Mononuclear cell (primary cell): Measurements from ENCODE around the gene ALPL. TPM values are rescaled to one million over a fixed set of nuclear protein-coding genes. Genes with fewer than 3 reads are reported as not detected.

Source experiments
- H3K27me3 ChIP-seq: 2 replicates; pipeline ENCODE4 v1.6.0; 2011; ENCODE audit warnings: low read length, control low read depth; ENCODE audit not compliant: insufficient read depth
- H3K4me1 ChIP-seq: 2 replicates; pipeline ENCODE4 v1.5.1; 2011; ENCODE audit warnings: mild to moderate bottlenecking, low read length, control low read depth; ENCODE audit not compliant: insufficient read depth
- H3K4me3 ChIP-seq: 2 replicates; pipeline ENCODE4 v1.5.1; 2011; ENCODE audit warnings: mild to moderate bottlenecking, low read length, moderate library complexity
- H3K9me3 ChIP-seq: 2 replicates; pipeline ENCODE4 v1.5.1; 2011; ENCODE audit warnings: low read depth, mild to moderate bottlenecking, control low read depth, low read length
- total RNA-seq: library from RNA; depleted of rRNA; stranded (reverse); fragments of >200 nt; gene quantifications from one replicate; pipeline ENCODE4 v1.2.3, GENCODE V29; 2012

ALPL gene
- total RNA-seq, 1 donor: 0.21 TPM

DNA sequence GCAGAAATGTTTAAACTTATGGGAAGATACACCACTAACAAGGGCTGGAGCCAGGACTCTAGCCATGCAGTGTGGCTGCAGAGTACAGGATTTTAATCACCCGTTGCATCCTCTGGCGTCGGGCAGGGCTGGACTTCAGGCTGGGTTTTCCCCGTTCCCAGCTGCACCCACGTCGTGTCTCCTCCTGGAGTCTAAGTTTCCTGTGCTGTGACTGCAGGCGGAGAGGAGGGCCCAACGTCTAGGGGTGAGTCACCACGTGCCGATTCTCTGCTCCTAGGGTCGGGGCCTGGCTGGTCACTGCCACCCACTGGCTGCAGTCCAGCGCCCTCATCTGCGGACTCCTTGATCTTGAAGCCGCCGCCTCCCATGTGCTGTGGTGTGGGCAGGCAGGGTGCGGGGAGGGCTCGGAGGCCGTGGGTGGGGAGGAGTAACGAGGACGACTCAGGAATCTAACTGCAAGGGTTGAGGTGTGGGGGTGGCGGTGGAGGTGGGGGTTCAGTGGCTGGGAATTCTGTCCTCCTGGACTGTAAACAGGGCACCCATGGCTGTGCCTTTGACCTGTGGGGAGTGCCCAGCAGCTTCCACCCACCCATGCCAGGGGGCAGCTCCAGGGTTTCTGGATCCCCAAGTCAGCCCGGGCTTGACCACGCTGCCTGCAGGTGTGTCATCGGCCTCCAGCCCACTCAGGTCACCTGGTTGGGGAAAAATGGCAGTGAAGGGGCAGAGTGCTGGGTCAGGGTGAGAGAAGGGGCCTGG lies 77.8 kb downstream of the ALPL start:
- H3K4me1 ChIP-seq: peaks cover 16% of the 10 kb centered on the region
- no peaks in the 10 kb centered on the region for H3K27me3 ChIP-seq
- no peak overlapping the region for H3K4me3 ChIP-seq
- no peaks in the 10 kb centered on the region for H3K9me3 ChIP-seq

DNA sequence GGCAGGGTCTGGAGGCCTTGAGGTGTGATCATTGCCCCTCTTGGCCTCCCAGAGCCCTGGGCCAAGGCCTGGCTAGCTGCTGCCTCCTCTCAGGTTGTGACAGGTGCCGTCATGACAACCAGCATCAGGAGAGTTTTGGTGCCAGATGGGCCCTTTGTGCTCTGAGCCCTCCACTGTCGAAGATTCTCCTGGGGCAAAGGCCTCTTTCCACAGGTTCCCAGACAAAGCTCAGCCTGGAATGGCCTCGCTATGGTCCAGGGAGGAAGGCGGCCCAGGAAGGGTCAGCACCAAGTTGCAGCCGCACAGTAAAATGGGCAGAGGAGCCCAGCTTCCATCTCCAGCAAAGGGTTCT lies 78.4 kb downstream of the ALPL start:
- Histone ChIP-seq H3K27me3 (no peaks in the 10 kb centered on the region), H3K9me3 (no peaks in the 10 kb centered on the region), H3K4me3 (no peak overlapping the region)

DNA sequence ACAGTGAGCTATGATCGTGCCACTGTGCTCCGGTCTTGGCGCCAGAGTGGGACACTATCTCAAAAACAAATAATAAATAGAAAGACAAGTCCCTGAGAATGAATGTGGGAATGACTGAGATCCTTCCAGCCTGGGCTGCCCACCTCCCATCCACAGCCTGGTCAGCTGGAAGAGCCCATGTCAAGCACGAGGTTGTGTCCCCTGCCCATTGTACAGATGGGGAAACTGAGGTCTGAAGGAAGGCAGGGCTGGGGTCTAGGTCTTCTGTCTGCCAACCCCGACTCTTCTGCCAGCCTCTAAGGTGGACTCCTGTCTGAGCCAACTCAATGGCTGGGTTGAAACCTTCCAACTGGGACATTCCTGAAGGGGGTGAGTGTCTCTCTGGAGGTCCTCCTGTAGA lies 80.4 kb downstream of the ALPL start:
- Histone ChIP-seq H3K4me1 (peaks cover 8% of the 10 kb centered on the region), H3K9me3 (no peaks in the 10 kb centered on the region), H3K27me3 (no peaks in the 10 kb centered on the region), H3K4me3 (no peak overlapping the region)

More for the DNA sequence above, 78.4 kb downstream of the ALPL start:
- H3K4me1 ChIP-seq: peaks cover 16% of the 10 kb centered on the region

DNA sequence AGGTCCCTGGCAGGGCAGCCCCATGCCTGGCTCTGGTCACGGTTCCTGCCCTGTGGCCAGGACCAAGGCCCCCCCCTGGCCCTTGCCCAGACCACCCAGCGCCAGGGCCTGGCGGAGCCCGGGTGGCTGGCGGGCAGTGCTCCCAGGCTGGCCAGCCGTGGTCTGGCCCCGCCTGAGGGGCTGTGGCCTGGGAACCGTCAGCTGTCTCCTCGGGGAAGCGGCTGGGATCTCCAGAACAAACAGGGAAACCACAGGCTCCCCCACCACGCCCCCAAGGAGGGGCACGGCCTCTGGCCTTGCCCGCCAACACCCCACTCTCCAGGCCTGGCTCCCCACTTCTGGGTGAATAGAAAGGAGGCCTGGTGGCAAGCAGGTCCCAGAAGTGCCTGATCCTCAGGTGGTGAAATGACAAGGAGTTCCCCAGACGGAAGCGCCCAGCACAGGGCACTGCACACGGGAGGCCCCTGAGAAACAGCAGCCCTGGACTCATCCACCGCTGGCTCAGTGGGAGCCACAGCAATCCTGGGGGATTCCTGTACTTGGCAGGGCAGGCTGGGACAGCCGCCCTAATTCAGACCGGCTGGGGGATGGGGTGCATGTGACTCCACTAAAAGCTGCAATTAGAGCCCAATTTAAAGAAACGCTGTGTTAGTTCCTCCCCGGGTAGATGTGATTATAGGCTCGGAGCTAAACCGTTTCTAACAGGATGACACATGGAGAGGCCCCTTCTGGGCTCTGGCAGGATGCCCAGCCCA lies 81.1 kb downstream of the ALPL start:
- peaks cover 8% of the 10 kb centered on the region for H3K4me1 ChIP-seq
- no peaks in the 10 kb centered on the region for H3K9me3 ChIP-seq
- no peaks in the 10 kb centered on the region for H3K27me3 ChIP-seq
- H3K4me3 ChIP-seq: no peak overlapping the region

DNA sequence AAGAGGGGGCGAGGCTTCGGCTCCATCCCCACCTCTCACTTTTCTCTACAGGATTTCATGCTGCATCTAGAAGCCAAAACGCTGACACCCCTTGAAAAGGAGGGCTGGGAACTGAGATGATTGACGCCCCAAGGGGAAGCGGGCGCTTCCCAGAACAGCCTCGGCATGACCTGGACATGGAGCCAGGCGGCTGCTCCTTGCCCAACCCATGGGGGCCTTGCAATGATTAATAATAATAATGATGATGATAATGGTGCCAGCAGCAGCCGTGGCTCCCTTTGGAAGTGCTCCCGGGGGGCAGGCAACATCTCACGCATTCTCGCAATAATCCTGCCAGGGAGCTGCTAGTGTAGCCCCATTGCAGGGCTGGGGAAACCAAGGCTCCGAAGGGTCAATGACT lies 81.7 kb downstream of the ALPL start:
- peaks cover 8% of the 10 kb centered on the region for H3K4me1 ChIP-seq
- no peak overlapping the region for H3K4me3 ChIP-seq
- no peaks in the 10 kb centered on the region for H3K27me3 ChIP-seq
- no peaks in the 10 kb centered on the region for H3K9me3 ChIP-seq

DNA sequence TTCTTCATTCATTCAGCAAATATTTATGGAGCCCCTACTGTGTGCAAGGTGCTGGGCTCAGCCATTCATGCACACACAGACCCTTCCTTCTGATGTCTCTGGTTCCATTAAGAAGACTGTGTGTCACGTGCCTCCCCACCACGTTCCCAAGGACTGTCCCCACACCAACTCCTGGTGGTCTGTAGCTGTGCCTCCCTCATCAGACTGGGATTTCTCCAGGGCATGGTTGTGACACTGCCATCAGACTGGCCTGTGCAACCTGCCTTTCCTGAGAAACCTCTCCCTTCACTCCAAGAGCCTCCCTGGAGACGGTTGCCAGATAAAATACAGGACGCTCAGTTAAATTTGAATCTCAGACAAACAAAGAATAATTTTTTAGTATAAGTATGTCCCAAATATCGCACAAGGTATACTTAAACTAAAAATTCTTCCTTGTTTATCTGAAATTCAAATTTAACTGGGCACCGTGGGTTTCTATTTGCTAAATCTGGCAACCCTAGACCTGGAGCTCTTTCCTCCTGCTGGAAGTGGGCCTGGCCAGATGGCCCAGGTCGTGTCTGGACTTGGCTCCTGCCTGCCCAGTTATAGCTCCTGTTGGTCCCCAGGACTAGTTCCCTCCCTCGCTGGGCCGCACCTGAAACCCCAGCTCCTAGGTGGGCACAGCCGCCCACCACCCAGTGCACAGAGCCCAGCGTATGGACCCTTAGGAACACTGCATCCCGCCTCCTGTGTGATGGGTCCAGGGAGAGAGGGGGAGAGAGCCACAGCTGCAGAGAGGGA lies 83.1 kb downstream of the ALPL start:
- no peaks in the 10 kb centered on the region for H3K9me3 ChIP-seq

DNA sequence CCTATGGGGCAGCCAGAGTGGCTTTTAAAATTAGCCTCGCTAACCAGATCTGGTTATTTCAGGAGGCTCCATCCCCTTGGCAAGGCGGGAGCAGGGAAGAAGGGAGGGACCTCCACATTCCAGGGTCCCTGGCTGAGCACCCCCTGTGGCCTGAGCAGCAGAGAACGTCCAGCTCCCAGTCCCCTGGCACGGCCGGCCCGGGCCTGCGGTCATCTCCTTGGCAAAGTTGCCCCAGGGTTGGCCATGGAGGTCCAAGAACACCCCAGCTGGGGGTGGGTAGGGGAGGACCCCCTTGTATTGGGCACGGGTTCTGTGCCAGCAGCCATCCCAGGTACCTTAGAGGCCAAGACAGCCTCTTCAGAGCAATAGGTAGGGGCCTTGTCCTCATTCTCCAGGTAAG lies 84.0 kb downstream of the ALPL start:
- Histone ChIP-seq H3K4me3 (no peak overlapping the region), H3K9me3 (no peaks in the 10 kb centered on the region), H3K27me3 (no peaks in the 10 kb centered on the region), H3K4me1 (peaks cover 8% of the 10 kb centered on the region)

More for the DNA sequence above, 83.1 kb downstream of the ALPL start:
- H3K4me3 ChIP-seq: no peak overlapping the region
- H3K4me1 ChIP-seq: peaks cover 8% of the 10 kb centered on the region
- no peaks in the 10 kb centered on the region for H3K27me3 ChIP-seq

DNA sequence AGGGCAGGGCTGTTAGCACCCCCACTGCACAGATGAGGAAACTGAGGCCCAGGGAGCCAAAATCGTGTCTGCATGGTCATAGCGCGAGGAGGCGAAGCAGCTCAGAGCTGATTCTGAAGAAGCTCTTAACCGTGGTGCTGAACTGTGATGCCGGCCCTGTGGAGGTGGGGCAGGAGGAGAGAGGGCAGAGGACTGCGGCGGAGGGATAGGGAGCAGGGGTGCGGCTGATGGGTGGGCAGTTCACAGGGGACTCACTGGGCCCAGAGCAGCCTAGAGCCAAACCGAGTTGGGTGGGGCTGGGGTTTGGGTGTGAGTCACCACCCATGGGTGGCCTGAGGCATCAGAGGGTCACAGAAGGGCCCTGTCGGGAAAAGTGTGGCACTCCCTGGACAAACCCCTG lies 85.3 kb downstream of the ALPL start:
- Histone ChIP-seq H3K4me1 (peaks cover 8% of the 10 kb centered on the region), H3K9me3 (no peaks in the 10 kb centered on the region), H3K27me3 (no peaks in the 10 kb centered on the region), H3K4me3 (no peak overlapping the region)

DNA sequence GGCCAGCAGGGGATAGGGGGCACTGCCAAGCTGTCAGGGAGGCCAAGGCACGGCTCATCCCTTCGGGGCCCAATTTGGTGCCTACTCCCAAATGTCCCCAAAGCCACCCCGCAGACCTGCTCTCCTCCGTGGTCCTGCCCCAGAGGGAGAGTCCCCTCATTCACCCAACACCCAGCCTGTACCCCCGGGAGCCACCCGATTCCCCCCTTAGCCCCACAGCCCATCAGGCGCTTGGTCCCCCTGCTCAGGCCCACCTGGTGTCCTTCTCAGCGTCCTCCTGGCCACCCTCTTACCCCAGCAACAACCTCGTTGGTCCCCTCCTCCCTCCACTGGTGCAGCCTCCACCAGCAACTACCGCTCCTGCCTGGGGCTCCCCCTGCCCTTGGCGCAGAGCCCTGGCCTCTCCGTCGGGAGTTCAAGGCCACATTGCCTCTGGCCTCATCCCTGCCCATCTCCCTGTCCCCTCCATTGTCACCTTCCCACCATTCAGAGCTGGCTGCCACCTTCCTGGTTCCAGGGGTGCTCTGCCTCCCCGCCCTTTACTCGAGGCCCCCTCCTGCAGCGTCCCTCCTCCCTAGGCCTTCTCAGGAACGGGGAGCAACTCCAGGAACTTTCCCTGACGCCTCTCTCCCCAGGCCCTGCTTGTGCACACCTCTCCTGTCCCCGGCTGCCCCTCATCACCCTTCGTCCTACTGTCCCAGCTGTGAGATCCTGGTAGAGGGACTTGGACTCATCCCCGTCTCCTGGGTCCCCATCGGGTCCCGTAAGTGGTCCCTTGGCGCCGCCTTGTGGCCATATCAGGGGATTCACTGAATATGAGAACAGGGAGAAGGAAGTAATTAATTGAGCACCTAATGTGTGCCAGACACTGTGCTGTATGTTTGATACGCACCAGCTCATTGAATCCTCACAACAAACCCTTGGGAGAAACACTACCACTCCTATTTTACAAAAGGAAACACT lies 86.0 kb downstream of the ALPL start:
- Histone ChIP-seq H3K9me3 (no peaks in the 10 kb centered on the region), H3K27me3 (no peaks in the 10 kb centered on the region), H3K4me3 (no peak overlapping the region), H3K4me1 (peaks cover 4% of the 10 kb centered on the region)

DNA sequence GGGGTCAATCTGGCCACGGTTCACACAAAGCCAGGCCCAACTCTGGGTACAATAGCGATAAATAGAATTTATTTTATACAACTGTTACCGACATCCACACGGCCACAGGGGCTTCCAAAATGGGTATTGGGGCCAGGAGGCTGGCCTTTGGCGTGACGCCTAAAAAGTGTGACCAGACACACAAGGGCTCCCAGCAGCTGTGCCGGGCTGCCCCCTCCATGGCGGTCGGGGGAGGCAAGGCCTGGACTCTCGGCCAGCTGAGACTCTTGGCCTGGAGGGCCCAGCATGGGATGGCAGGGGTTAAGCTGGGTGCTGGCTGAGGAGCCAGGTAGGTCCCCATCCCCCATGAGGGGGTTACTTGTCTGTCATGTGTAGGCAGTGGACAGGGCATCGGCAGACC lies 87.0 kb downstream of the ALPL start:
- Histone ChIP-seq H3K4me3 (no peak overlapping the region), H3K9me3 (no peaks in the 10 kb centered on the region), H3K27me3 (no peaks in the 10 kb centered on the region), H3K4me1 (no peaks in the 10 kb centered on the region)

DNA sequence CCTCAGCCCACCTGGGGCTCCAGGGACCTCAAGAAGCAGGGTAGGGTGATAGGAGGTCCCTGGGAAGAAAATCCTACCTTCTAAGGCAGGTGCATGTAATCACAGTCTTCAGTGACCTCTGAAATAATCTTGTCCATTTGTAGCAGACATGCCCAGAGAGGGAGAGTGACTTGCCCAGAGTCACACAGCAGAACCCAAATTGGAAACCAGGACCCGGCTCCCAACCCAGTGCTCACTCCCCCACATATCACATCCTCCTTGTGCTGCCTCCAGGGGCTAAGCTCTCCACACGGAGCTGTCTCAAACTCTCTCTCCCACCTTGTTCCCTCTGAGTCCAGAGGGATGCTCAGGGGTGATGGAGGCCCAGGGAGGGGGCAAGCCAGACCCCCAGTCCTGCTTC lies 87.4 kb downstream of the ALPL start:
- Histone ChIP-seq H3K27me3 (no peaks in the 10 kb centered on the region), H3K4me3 (no peak overlapping the region)

DNA sequence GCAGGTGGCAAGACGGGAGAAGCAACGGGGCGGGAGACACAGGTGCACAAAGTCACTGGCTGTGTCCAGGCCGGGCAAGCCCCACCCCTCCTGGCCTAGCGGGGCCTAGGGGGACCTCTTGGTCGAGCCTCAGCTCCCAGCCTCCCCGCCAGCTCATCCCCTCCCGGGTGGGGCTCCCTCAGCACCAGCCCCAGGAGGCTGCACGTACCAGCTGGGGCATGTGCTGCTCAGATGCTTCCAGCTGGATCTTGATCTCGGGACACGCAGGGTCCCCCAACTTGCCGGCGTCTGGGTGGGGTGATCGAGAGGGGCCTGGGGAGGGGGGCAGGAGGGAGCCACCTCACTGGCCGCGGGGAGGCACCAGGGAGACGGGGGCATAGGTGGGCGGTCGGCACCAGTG lies 88.5 kb downstream of the ALPL start:
- H3K27me3 ChIP-seq: no peaks in the 10 kb centered on the region
- H3K4me1 ChIP-seq: no peaks in the 10 kb centered on the region
- no peak overlapping the region for H3K4me3 ChIP-seq
- no peaks in the 10 kb centered on the region for H3K9me3 ChIP-seq

More for the DNA sequence above, 87.4 kb downstream of the ALPL start:
- Histone ChIP-seq H3K9me3 (no peaks in the 10 kb centered on the region), H3K4me1 (no peaks in the 10 kb centered on the region)

DNA sequence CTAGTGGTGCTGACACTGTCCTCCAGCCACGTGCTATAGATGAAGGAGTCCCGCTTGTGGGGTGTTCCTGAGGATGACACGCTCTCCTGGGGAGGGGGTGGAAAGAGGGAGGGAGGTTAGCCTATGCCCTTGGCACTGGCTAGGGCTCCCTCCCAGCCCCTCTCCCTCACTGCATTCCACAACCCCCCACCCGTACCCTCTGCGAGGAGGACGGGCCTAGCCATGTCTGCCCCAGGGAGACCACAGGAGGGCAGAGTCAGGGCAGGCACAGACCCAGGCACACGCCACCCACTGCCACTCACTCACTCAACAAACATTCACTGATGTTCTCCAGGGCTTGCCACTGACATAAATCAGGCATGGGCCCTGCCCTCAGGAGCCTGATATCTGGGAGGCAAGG lies 89.2 kb downstream of the ALPL start:
- H3K9me3 ChIP-seq: no peaks in the 10 kb centered on the region
- no peaks in the 10 kb centered on the region for H3K27me3 ChIP-seq
- no peaks in the 10 kb centered on the region for H3K4me1 ChIP-seq
- no peak overlapping the region for H3K4me3 ChIP-seq

DNA sequence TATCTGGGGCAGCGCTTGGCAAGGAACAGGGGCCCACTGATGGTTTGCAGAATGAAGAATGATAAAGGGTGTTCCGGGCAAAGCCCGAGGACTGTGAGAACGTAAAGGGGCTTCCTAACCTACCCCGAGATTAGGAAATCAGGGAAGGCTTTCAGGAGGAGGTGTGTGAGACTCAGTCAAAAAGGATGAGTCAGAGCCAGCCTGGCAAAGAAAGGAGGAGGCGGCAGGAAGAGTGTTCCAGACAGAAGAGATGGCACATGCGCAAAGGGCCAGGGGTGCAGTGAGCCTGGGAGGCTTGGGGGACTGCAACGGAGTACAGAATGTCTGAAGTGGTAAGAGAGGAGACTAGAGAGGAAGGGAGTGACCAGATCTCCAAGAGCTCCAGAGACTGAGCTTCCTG lies 89.7 kb downstream of the ALPL start:
- Histone ChIP-seq H3K27me3 (no peaks in the 10 kb centered on the region), H3K4me3 (no peak overlapping the region), H3K4me1 (no peaks in the 10 kb centered on the region), H3K9me3 (no peaks in the 10 kb centered on the region)
